NCI-H1694 treated with DMSO at 0.1 percent for 48 hours (cell line): ENCODE data around the gene CLIC4.
"Not testable (repeated sequence)": the region's sequence is repeated elsewhere in the genome, so short reads cannot be mapped to it uniquely, and the experiment has no call there.

Experiments
- DNase-seq: peaks from one replicate; lab custom pipeline; 2025; lab: John Stamatoyannopoulos, UW

CLIC4 gene

GRCh38 chr1:24875991-24876506 lies 130.8 kb downstream of the CLIC4 start:
- DNase-seq, result no peak

- no peak for DNase-seq
Observed at GRCh38 chr1:24878045-24878444, 132.8 kb downstream of the CLIC4 start.

- no peak for DNase-seq
Observed at GRCh38 chr1:24878775-24879742, 133.8 kb downstream of the CLIC4 start.

- DNase-seq, result no peak
Observed at GRCh38 chr1:24881034-24881433, 135.8 kb downstream of the CLIC4 start.

- DNase-seq, result no peak
Observed at GRCh38 chr1:24884751-24885150, 139.5 kb downstream of the CLIC4 start.

GRCh38 chr1:24886241-24886640 lies 141.0 kb downstream of the CLIC4 start:
- DNase-seq, result no peak

- DNase-seq, result no peak
Observed at GRCh38 chr1:24888061-24888970, 143.1 kb downstream of the CLIC4 start.

GRCh38 chr1:24888971-24889676 lies 143.9 kb downstream of the CLIC4 start:
- no peak for DNase-seq

- DNase-seq, result no peak
Observed at GRCh38 chr1:24890887-24891286, 145.6 kb downstream of the CLIC4 start.

- not testable (repeated sequence) for DNase-seq
Observed at GRCh38 chr1:24891367-24891766, 146.1 kb downstream of the CLIC4 start.

GRCh38 chr1:24892188-24893153 lies 147.2 kb downstream of the CLIC4 start:
- DNase-seq, result no peak

- DNase-seq, result no peak
Observed at GRCh38 chr1:24893431-24893830, 148.2 kb downstream of the CLIC4 start.
